Osteocyte (in vitro differentiated cells): Measurements from ENCODE around the gene PHRF1. TPM values are rescaled to one million over a fixed set of nuclear protein-coding genes. Genes with fewer than 3 reads are reported as not detected.

ENCODE experiments used
- DNase-seq: peaks from one replicate; pipeline ENCODE4 v3.0.0; 2021; ENCODE audit warnings: mixed read lengths; ENCODE audit not compliant: unreplicated experiment; ENCODE audit errors: extremely low spot score
- H3K27ac Mint-ChIP-seq: one replicate; pipeline ENCODE4 v1.8.0; 2021; ENCODE audit warnings: mild to moderate bottlenecking, mixed read lengths; ENCODE audit not compliant: unreplicated experiment
- H3K27me3 Mint-ChIP-seq: one replicate; pipeline ENCODE4 v1.8.0; 2021; ENCODE audit warnings: mixed read lengths; ENCODE audit not compliant: unreplicated experiment
- H3K36me3 Mint-ChIP-seq: one replicate; pipeline ENCODE4 v1.8.0; 2021; ENCODE audit warnings: mixed read lengths; ENCODE audit not compliant: unreplicated experiment
- H3K4me1 Mint-ChIP-seq: one replicate; pipeline ENCODE4 v1.8.0; 2021; ENCODE audit warnings: mixed read lengths; ENCODE audit not compliant: unreplicated experiment
- H3K4me3 Mint-ChIP-seq: one replicate; pipeline ENCODE4 v1.8.0; 2021; ENCODE audit warnings: mild to moderate bottlenecking, moderate library complexity, mixed read lengths; ENCODE audit not compliant: unreplicated experiment
- H3K9me3 Mint-ChIP-seq: one replicate; pipeline ENCODE4 v1.8.0; 2021; ENCODE audit warnings: mixed read lengths; ENCODE audit not compliant: unreplicated experiment
- CTCF ChIP-seq: fragments of 200-600 bp; sonication (generic); IDR thresholded peaks from 2 replicates; pipeline ENCODE4 v1.5.0; 2021; ENCODE audit warnings: antibody characterized with exemption, mild to moderate bottlenecking, moderate library complexity
- total RNA-seq: library from RNA; stranded (reverse); gene quantifications from 2 replicates; pipeline ENCODE4 v1.2.1, GENCODE V29; 2021

PHRF1 gene
- total RNA-seq, 1 donor from 2014 or later, result 31.5 TPM

- Mint-ChIP-seq H3K9me3 (no peaks in the 10 kb centered on the region), H3K27me3 (peaks cover 15% of the 10 kb centered on the region), H3K36me3 (no peaks in the 10 kb centered on the region), H3K4me1 (peaks cover 8% of the 10 kb centered on the region), H3K4me3 (no peak overlapping the region), H3K27ac (no peak overlapping the region)
- no peak for DNase-seq
- TF ChIP-seq CTCF, result no peak
These were observed 19.5 kb upstream of the PHRF1 start for GRCh38 chr11:556662-557256.

DNA sequence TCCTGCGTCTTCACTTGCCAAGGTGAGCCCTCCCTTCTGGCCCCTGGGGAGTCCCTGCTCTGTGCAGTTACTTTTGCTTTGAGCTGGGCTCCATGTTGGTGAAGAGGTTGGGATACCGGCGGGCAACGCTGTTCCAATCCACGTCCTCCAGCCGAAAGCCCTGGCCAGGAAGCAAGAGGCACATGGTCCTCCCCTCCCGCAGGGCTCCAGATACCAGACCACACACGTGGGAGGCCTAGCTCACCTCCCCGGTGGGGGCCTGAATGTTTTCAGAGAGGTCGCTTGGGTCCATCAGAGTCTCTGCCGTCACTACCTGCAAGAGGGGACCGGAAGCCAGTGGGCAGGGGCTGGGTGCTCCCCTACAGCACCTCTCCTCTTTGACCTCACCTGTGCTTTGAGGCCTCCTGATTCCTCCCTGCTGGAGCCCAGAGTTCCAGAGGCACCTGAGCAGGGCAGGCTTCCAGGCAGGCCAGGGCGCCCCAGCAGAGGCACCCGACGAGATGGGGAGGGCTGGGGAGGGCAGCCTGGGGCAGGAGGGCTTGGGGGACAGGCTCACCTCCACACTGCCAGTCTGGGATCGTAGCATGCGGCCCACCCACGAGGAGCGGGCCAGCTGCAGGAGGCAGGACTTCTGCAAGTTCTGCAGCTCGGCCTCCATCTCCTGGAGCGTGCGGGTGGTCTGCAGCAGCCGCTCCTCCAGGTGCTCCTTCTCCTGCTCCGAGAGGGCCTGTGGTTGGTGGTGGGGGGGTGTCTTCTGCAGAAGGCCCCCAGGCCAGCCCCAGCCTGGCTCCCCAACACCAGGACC lies 18.7 kb upstream of the PHRF1 start:
- H3K27me3 Mint-ChIP-seq, result peaks cover 15% of the 10 kb centered on the region
- no peak overlapping the region for H3K4me3 Mint-ChIP-seq
- no peaks in the 10 kb centered on the region for H3K9me3 Mint-ChIP-seq

GRCh38 chr11:558503-558902 lies 17.8 kb upstream of the PHRF1 start:
- Mint-ChIP-seq H3K36me3 (peaks cover under 1% of the 10 kb centered on the region), H3K9me3 (no peaks in the 10 kb centered on the region), H3K4me1 (peaks cover 10% of the 10 kb centered on the region), H3K4me3 (no peak overlapping the region), H3K27ac (no peak overlapping the region), H3K27me3 (peaks cover 12% of the 10 kb centered on the region)
- no peak for TF ChIP-seq CTCF
- DNase-seq, result no peak

More for the DNA sequence above, 18.7 kb upstream of the PHRF1 start:
- no peak for TF ChIP-seq CTCF
- no peak for DNase-seq
- Mint-ChIP-seq H3K36me3 (no peaks in the 10 kb centered on the region), H3K4me1 (peaks cover 9% of the 10 kb centered on the region), H3K27ac (no peak overlapping the region)

DNA sequence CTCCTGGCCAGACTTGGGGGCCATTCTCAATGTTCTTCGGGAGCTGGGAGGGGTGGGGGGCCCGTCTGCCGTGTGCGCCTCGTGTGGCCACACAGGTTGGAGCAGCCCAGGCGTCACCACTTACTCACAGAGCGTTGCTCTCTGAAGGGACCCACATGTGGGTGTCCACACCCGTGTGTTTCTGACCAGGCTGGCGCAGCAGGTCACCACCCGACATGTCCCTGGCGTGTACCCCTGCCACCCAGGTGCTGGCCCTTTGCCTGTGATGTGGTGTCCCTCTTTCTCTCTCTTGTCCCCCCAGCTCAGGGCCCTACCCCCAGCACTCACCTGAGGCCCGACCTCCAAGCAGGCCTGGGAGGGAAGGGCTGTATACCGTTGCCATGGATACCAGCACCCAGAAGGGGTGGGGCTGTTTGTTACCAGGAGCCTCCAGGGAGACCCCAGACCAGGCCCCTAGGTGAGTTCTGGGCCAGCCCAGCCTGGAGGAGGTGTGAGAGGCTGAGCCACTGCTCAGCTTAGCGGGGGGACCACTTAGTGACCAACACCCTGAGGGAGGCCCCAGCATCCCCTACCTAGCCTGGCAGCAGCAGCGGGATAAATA lies 17.1 kb upstream of the PHRF1 start:
- Mint-ChIP-seq H3K36me3 (peaks cover 1% of the 10 kb centered on the region), H3K27ac (no peak overlapping the region), H3K27me3 (peaks cover 12% of the 10 kb centered on the region), H3K4me3 (no peak overlapping the region), H3K4me1 (peaks cover 13% of the 10 kb centered on the region), H3K9me3 (no peaks in the 10 kb centered on the region)
- no peak for DNase-seq
- no peak for TF ChIP-seq CTCF

- H3K36me3 Mint-ChIP-seq, result peaks cover 1% of the 10 kb centered on the region
These were observed 16.5 kb upstream of the PHRF1 start for GRCh38 chr11:559712-560304.

More at GRCh38 chr11:559712-560304, 16.5 kb upstream of the PHRF1 start:
- Mint-ChIP-seq H3K27ac (no peak overlapping the region), H3K27me3 (peaks cover 12% of the 10 kb centered on the region), H3K9me3 (no peaks in the 10 kb centered on the region), H3K4me3 (peak overlapping the region; percentile 66), H3K4me1 (peaks cover 13% of the 10 kb centered on the region)
- no peak for TF ChIP-seq CTCF
- DNase-seq, result no peak
